Transverse colon (tissue), 4 donors: ENCODE results near the gene OTULINL.

Experiments
- CTCF ChIP-seq, 5 experiments: fragments of 200-600 bp in 3 of 5; fragments of 450-650 bp in 2 of 5; sonication (generic) in 3 of 5; IDR thresholded peaks; 1 replicate in 2 of 5; 2 replicates in 3 of 5; pipeline ENCODE4 v1.5.1; 2016 to 2017; ENCODE audit warnings: antibody characterized with exemption in 5 of 5, inconsistent platforms in 3 of 5, mild to moderate bottlenecking in 2 of 5, moderate library complexity in 1 of 5
- POLR2AphosphoS5 ChIP-seq, 3 donors: sonication (generic); formaldehyde crosslinking; IDR thresholded peaks; one replicate each; pipeline ENCODE4 v1.6.1; 2016; ENCODE audit warnings: antibody characterized with exemption in 3 of 3

- TF ChIP-seq CTCF (IDR thresholded peaks at IDR 0.05), result no peak
- TF ChIP-seq POLR2AphosphoS5 (IDR thresholded peaks at IDR 0.05), result peak; percentile 49 to 74 (median 63)
Measured at GRCh38 chr5:14560091-14560595, 21.4 kb upstream of the OTULINL start.
